ENCODE data around the gene ADCY7. TPM values are rescaled to one million over a fixed set of nuclear protein-coding genes. Genes with fewer than 3 reads are reported as not detected.

ADCY7 gene
- total RNA-seq, result 2.9 and 10.1 TPM in 2 replicates

DNA sequence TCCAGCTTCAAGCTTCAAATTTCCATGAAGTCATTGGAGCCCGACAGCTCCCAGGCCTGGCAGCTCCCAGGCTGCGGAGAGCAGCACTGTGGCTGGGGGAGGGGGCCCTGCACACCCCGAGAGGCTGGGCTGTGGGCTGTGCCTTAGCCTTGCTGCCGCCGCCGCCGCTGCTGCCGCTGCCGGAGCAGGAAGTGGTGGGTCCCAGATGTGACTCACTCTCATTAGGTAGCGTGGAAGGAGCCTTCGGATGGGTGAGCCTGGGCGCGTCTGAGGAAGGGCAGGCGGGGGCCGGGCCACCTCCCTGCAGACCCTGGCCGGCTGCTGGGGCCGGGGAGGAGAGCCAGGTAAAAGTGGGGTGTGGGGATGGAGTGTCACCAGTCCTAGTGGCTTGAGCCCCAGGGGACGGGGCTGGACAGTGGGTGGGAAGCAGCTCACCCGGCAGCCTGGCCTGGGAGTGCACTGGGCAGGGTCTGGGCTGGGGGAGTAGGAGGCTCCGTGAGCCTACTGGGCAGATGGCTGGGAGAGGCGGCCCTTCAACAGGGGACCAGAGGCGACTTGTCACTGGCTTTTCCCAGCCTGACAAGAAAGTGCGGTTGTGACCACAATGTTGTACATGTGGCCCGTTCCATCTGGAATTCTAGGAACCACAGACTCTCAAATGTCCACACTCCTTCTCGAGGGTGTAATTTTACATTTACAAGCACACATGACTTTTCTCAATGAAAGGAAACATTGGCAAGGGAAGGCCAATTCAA lies at the start of gene ADCY7:
Gene ADCY7, plus strand, starts transcription at position 215 of the 755 bp plus-strand sequence. CDS start 21,629 bp downstream, outside the sequence.

Other genes starting within 250 kb of the ADCY7 start
- 13.5 and 20.3 TPM in 2 replicates for gene CNEP1R1, start 241.3 kb upstream of the ADCY7 start, total RNA-seq
- gene HEATR3, start 200.6 kb upstream of the ADCY7 start, total RNA-seq, result 17.3 and 20.6 TPM in 2 replicates
- 8.7 and 10.0 TPM in 2 replicates for gene TENT4B, start 113.2 kb upstream of the ADCY7 start, total RNA-seq
- 41.0 and 49.9 TPM in 2 replicates for gene BRD7, start 102.4 kb downstream of the ADCY7 start, total RNA-seq

All from mammary microvascular endothelial cell (primary cell).